Activated CD4-positive, CD25-positive, alpha-beta regulatory T cell treated with anti-CD3 and anti-CD28 coated beads, Interleukin-2, amount 50 U/mL, for 24 hours (primary cell): Measurements from ENCODE around the gene TTLL1.
"Not testable (repeated sequence)": the region's sequence is repeated elsewhere in the genome, so short reads cannot be mapped to it uniquely, and the experiment has no call there.

Experiments used
- ATAC-seq, 2 donors: fragments of 150-1000 bp; cut with Tn5 transposase; one replicate each; pipeline ENCODE4 v1.10.0; 2021; ENCODE audit warnings: mild to moderate bottlenecking in 1 of 2, moderate library complexity in 1 of 2

TTLL1 gene

GRCh38 chr22:43009444-43009843, 79.7 kb downstream of the TTLL1 start:
- no peak for ATAC-seq

GRCh38 chr22:43008921-43009320, 80.3 kb downstream of the TTLL1 start:
- ATAC-seq, result no peak

GRCh38 chr22:43008509-43008908, 80.7 kb downstream of the TTLL1 start:
- no peak for ATAC-seq

- peak; percentile 21 to 29 for ATAC-seq
These were observed 81.6 kb downstream of the TTLL1 start for GRCh38 chr22:43007519-43008102.

GRCh38 chr22:43006753-43007152, 82.4 kb downstream of the TTLL1 start:
- no peak for ATAC-seq

GRCh38 chr22:43006016-43006505, 83.1 kb downstream of the TTLL1 start:
- no peak for ATAC-seq

GRCh38 chr22:43005106-43005505, 84.1 kb downstream of the TTLL1 start:
- ATAC-seq, result no peak

GRCh38 chr22:43004362-43005035, 84.7 kb downstream of the TTLL1 start:
- peak; percentile 39 to 40 for ATAC-seq

- ATAC-seq, result no peak
These were observed 87.0 kb downstream of the TTLL1 start for GRCh38 chr22:43002202-43002586.

GRCh38 chr22:43001271-43002201, 87.7 kb downstream of the TTLL1 start:
- peak in 1 of 2 donors; percentile 7 for ATAC-seq

GRCh38 chr22:43000441-43001175, 88.6 kb downstream of the TTLL1 start:
- ATAC-seq, result peak; percentile 75 to 77

- ATAC-seq, result no peak
These were observed 91.6 kb downstream of the TTLL1 start for GRCh38 chr22:42997582-42998090.

- ATAC-seq, result no peak
These were observed 92.4 kb downstream of the TTLL1 start for GRCh38 chr22:42996646-42997365.

GRCh38 chr22:42995654-42996053, 93.5 kb downstream of the TTLL1 start:
- ATAC-seq, result not testable (repeated sequence)

- ATAC-seq, result no peak
These were observed 94.2 kb downstream of the TTLL1 start for GRCh38 chr22:42994917-42995562.

- no peak for ATAC-seq
These were observed 94.8 kb downstream of the TTLL1 start for GRCh38 chr22:42994276-42994916.

- no peak for ATAC-seq
These were observed 95.4 kb downstream of the TTLL1 start for GRCh38 chr22:42993651-42994275.

- no peak for ATAC-seq
These were observed 96.2 kb downstream of the TTLL1 start for GRCh38 chr22:42992886-42993479.

GRCh38 chr22:42992092-42992491, 97.1 kb downstream of the TTLL1 start:
- no peak for ATAC-seq
